GM19328 (cell line): ENCODE data around the gene TRIM31.
"Not testable (repeated sequence)": the region's sequence is repeated elsewhere in the genome, so short reads cannot be mapped to it uniquely, and the experiment has no call there.

Experiments
- ATAC-seq: cut with Tn5 transposase; IDR thresholded peaks from one replicate; pipeline ENCODE4 v1.9.1; 2021; ENCODE audit warnings: mild to moderate bottlenecking, moderate library complexity; ENCODE audit not compliant: unreplicated experiment

Gene TRIM31

DNA sequence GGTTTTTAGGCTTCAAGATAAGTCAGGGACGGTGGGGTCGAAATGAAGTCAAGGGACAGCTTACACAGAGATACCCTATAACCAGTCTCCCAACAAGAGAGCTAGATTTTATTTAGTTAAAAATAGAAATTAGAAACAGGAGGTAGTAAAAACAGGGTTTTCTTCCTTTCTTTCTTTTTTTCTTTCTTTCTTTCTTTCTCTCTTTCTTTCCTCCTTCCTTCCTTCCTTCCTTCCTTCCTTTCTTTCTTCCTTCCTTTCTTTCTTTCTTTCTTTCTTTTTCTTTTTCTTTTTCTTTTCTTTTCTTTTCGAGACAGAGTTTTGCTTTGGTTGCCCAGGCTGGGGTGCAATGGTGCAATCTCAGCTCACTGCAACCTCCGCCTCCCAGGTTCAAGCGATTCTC, 5.8 kb upstream of the TRIM31 start:
- ATAC-seq: not testable (repeated sequence)

DNA sequence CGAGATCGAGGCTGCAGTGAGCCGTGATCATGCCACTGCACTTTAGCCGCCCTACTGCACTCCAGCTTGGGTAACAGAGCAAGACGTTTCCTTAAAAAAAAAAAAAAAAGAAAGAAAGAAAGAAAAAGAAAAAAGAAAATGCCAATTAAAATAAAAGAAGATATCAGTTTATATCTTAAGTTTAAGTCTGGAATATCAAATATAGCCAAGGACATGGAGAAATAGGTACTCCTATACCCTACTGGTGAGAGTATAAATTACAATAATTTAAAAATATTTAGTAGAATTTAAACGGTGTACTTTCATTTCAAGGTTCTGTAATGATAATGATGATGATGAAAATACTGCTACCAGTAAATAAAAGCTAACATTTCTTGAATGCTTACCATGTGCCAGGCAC, 3.8 kb upstream of the TRIM31 start:
- no peak for ATAC-seq

GRCh38 chr6:30113841-30114240, 951 bp upstream of the TRIM31 start:
- no peak for ATAC-seq

- ATAC-seq: no peak
Measured at GRCh38 chr6:30112402-30112994, 392 bp downstream of the TRIM31 start.

GRCh38 chr6:30111266-30111856, 1.5 kb downstream of the TRIM31 start:
- ATAC-seq: no peak

DNA sequence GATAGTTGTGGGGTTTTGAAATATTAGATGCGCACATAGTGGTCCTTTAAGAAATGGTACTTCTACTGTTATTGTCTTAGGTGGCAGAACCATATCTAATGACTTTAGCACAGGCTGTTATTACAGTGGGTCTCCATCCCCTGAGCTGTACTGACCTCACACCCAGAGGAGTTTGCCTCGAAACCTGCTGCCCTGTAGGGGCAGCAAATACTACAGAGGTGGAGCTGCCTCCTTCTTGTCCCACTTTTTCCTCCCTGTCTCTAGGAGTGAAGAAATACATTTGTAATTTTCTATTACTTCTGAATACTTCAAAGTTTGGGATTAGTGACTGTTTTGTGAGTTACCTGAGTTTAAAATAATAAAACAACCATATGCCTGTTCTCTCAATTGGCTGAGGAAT, 8.2 kb downstream of the TRIM31 start:
- ATAC-seq: no peak

GRCh38 chr6:30103872-30104179, 9.1 kb downstream of the TRIM31 start:
- no peak for ATAC-seq

GRCh38 chr6:30102970-30103871, 9.7 kb downstream of the TRIM31 start:
- peak; percentile 73 for ATAC-seq

DNA sequence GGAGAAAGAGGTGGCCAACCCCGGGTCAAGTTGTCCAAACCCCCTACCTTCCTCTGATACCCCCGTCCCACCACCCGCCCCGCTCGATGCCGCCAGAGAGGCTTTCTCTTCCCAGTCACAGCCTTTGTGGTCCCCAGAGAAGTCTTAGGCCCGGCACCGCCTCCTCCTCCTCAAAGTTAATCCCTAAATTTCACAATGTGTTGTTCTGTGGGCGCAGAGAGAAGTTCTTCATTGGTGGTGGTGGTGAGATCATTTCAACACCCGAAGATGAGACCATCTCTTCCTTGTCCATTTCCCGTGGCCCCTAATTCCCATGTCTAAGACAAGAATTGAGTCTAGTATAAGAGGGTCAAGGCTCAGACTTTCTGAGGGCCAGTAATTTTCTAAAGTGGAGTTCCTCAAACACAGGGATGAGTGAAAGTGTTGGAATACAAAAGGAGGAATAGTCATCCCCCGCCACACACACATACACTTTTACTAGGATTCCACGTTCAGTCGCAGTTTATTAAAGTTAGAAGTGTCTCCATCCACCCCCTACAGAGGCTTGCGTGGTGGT, 10.4 kb downstream of the TRIM31 start:
- no peak for ATAC-seq

DNA sequence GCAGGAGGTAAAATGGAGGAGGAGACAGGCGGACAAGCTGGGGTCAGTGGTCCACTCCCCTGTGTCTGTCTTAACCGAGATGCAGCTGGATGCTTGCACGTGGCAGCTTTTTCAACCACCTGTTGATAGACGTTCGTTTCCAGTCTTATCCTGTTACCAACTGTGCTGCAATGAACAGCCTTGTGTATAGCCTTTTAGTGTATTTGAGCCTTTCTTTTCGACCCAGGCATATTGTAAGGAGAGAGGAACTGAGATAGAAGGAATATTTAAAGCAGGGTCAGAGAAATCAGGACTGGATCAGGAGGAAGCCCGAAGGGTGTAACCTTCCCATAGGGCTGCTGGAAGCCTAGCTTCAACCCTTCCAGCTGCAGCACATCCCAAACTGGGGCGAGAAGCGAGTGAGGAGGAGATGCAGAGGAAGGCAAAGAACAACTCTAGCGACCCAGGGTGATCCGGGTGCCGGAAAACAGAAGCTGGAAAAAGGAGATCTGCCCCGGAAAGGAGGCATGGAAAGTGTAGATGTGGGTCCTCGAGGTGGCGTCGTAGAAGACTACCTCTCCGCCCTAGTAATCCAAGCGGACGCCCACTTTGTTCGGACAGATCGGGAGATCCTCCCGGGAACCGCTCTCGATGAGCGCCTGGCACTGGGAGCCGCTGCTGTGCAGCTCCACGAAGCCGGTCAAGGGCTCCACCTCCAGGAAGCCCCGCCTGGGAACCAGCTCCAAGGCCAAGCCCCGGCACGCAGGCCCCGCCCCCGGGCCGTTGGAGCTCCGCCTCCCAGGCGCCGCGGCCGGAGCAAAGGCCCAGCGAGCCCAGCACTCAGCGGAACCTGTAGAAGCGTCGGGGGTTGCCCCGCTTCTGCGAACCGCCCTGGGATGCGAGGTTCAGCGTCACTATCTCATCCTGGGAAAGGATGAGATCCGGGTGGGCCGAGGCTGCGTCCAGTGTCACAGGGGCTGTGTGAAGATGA, 11.2 kb downstream of the TRIM31 start:
- no peak for ATAC-seq

DNA sequence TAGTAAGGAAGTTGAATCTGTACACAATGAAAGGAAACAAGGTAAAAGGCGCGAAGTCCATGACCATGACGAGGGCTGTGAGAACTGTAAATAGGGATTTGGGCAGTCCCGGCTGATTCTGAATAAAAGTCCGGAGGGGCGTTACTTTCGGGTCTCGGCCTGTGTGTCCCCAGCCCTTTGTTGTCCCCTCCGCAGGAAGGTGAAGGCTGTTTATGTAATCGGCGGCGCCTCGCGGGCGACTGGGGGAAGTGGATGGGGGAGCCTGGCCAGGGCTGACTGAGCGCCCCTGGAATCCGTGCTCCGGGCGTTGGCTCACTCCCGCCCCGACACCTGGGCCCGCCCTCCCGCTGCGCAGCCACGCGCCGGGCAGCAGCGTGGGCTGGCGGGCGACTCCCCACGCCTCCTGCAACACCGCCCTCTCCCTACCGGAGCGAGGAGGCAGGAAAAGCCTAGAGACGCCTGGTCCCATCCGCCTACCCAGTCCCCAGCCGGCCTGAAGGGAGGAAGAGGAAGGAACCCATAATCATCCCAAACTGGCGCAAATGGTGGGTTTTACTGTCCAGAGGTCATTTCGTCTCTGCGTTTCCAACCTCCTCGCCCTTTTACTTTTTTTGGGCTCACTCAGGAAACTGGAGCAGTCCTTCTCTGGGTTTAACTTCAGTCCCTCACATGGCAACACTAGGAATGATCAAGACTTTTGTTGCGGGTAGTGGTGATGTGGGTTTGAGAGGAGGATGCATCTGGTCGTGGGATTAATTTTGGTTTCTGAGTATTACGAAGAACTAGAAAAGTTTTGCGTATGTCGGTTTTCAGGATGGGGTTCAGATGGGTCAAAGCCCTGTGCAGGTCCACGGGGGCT, 12.1 kb downstream of the TRIM31 start:
- no peak for ATAC-seq

DNA sequence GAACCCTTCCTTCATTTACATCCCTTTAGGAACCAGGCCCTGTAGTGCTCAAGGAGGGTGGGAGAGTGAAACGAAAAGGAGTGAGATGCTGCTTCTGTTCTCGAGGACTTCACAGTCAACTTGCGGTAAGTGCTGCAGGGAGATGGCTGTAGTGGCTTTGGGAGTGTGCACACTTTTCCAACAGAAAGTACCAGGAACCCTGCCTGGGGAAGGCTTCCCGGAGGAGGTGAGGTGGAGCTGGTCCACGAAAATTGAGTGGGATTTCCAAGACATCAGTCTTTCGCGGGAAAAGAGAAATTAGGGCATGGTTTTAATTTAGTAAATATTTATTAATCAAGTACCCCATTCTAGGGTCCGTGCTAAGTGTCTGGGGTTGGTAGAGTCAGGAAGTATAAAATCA, 12.7 kb downstream of the TRIM31 start:
- no peak for ATAC-seq

GRCh38 chr6:30097902-30098768, 14.8 kb downstream of the TRIM31 start:
- ATAC-seq: no peak

DNA sequence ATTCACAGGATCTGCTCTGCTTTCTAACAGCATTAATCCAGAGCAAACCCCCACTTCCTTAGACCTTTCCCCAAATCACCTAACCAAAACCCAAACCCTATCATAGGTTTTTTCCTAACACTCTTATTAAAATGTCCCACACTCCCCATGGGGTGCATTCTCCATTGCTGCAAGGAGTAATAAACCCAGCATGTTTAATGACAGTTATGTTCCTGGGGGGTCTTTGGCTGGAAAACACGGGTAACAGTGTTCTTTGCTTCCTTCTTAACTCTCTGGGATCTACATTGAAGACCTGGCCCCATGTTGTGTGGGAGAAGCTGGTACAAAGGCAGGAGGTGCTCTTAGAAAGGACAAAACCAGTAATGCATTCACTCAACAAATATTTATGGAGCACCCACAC, 16.1 kb downstream of the TRIM31 start:
- no peak for ATAC-seq

- no peak for ATAC-seq
Measured at GRCh38 chr6:30093951-30094661, 18.8 kb downstream of the TRIM31 start.

DNA sequence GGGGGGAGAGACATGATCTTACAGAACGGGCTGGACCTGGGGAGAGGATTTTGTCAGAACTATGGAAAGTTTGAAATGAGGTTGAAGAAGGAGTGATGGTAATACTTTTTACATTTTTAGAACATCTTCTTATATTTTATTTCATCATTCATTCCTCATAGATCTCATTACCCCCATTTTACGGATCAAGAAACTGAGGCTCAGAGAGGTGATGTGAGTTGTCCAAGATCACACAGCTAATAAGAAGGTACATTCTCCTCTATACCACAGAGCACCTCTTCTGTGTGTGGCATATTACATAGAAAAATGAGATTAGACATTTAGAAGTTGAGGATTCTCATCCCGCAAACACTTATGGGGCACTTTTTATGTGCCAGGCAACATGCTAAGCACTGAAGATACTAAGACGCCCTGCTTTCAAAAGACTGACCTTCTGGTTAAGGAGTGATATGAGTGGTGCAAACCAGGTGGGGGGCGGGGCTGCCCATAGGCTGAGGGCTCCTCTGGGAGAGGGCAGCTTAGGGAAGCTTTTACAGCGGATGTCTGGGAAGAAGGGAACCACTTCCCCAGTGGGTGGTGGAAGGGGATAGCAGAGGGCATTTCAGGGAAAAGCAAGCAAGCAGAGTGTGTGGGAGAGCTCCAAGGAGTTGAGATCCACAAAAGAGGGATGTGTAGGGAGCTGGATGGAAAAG, 19.9 kb downstream of the TRIM31 start:
- no peak for ATAC-seq

DNA sequence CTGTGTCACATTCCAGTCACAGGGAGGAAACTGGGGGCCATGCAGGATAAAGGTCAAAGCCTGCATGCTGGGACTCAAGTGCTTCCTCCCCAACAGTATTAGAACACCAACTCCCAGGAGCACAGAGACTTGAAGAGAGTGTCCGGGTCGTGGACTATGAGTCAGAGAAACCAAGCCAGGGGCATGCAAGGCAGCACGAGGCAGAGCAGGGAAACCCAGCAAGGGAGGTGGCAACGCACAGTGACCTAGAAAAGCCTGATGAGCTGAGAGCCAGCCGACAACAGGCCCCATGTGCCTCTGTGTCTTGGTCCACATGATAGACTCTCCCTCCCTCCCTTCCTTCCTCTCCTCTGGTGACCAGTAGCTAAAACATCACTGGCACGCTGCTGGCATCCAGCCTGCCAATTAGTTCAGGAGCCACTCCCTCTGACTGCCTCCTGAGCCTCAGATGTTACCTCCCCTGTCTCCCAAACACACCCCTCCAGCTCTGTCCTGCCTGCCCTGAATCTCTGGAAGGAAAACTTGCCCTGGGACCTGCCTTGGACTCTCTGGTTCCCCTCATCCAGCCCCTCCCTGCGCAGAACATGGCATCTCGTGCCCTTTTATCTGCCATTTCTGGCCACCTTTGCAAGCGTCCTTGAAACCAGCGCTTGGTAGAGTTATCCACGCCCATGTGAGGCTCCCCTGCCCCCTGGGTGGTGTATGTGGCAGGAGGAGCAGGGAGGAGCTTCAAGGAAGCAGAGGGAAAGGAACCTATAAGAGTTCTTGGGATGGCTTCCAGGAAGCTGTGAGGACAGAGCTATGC, 21.1 kb downstream of the TRIM31 start:
- no peak for ATAC-seq
